ENCODE data around the gene PLIN1.

PLIN1 gene

GRCh38 chr15:89628806-89629715 lies 50.1 kb downstream of the PLIN1 start:
- no peak for DNase-seq (ENCODE audit: low spot score)

DNA sequence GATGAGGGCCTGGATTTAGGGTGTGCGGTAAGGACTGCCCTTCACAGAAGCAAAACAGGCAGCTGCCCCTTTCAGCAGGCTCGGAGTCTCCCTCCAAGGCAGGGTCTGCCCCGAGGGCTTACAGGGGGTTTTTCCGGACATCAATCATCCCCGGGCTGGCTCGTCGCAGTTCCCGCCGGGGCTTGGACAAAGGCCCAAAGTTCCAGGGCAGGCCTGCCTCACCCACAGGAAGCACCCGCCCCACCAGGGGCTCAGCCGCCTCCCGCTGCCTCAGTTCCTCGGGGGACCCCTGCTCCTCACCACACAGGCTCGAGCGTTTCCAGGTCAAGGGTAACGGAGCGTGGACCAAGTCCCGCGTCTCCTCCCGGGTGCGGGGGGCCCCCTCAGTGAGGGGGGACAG lies 50.9 kb downstream of the PLIN1 start:
- DNase-seq (ENCODE audit: low spot score): no peak

GRCh38 chr15:89627256-89627970 lies 51.8 kb downstream of the PLIN1 start:
- no peak for DNase-seq (ENCODE audit: low spot score)

GRCh38 chr15:89625716-89626115 lies 53.5 kb downstream of the PLIN1 start:
- DNase-seq (ENCODE audit: low spot score): no peak

- no peak for DNase-seq (ENCODE audit: low spot score)
Observed at GRCh38 chr15:89623165-89623564, 56.0 kb downstream of the PLIN1 start.

- no peak for DNase-seq (ENCODE audit: low spot score)
Observed at GRCh38 chr15:89621547-89621946, 57.6 kb downstream of the PLIN1 start.

- DNase-seq (ENCODE audit: low spot score): no peak
Observed at GRCh38 chr15:89616228-89616627, 62.9 kb downstream of the PLIN1 start.

DNA sequence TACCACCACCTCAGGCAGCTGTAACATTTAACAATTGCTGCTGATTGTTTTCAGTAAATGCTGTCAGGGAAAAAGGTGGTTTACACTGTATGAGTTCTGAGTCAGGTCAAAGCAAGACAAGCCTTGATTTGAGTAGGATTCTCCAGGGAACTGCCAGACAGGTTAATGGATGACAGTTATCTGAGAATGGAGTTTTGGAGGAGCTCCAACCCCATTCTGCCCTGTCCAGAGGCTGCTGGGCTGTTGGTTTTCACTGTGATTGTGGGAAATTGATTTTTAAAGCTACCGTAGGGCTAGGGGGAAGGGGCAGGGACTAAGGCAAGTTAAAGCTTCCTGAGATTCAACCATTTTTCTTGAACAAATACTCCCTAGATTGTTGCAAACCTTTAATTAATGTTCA lies 64.0 kb downstream of the PLIN1 start:
- DNase-seq (ENCODE audit: low spot score): no peak
